Measurements from ENCODE around the gene FMOD.
"Not testable (repeated sequence)": the region's sequence is repeated elsewhere in the genome, so short reads cannot be mapped to it uniquely, and the experiment has no call there.

Gene FMOD

DNA sequence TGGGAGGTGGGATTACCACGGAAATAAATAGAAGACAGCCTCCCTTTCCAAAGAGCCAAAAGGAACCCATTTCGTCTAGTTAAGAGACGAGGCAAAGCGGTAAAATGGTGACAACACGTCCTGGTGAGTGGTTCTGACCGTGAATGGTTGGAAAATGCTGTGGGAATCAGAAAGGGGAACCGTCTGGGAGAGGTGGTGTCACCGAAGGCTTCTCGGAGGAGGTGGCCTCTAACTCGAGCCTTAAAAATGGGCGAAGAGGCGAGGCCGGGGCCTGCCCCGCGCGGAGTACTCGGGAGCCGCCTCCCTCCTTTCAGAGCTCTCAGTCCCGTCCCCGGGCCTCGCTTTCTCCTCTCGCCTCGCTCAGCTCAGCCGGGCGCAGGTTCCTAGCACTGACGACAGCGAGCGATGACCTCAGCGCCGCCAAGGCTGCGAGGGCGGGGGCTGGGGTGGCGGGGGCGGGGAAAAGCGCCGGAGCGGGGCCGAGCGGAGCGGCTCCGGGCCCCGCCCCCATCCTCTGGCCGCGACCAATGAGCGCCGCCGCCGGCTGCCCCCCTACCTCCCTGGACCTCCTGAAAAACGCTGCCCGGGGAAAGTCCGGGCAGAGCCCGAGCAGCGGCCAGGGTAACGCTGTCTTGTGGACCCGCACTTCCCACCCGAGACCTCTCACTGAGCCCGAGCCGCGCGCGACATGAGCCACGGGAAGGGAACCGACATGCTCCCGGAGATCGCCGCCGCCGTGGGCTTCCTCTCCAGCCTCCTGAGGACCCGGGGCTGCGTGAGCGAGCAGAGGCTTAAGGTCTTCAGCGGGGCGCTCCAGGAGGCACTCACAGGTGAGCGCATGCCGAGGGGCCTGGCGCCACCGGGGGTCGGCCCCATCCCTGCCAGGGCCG lies 45.8 kb downstream of the FMOD start, which contains the start of gene BTG2:
BTG2 (plus strand) TSS at position 601 of the 890 bp plus-strand sequence; CDS start at position 689, 88 bp downstream.
- peak; percentile 89 for DNase-seq

DNA sequence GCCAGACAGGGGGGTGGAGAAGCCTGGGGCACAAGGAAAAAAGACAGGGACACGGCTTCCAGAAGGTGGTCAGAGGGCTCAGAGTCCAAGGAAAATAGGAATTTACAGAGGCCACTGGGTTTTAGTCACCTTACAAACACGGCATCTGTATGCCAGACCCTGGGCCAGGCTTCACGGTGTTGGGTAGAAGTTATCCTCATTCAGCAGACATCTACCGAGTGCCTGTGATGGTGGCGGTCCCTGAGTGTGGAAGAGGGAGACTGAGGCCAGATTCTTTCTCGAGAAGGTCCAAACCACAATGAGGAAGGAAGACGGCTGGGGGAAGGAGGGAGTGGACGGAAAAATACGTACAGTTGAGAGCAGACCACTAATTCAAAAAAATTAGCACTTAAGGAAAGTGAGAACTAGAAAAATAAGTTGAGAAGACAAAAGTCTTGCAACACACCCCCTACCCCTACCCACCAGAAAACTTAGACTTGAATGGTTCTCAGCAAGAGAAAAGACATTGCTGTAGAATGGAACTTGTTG lies 46.5 kb downstream of the FMOD start:
- no peak for DNase-seq

DNA sequence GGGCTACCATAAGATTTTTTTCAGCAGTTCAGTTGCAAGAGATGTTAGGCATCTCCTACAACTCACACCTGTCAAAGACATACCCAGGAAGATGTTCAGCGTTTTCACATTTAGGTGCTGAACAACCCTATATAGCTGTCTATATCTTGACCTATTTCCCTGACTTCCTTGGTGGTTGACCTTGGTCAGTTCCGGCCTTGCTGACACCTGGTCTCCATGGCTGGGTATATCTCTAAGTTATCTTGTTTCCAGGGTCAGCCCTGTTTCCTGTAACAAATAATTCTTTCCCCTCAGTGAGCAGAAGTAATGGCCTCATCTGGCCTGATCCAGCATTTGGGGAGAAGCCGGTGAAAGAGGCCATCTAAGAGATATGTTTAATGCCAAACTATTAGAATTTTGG lies 48.0 kb downstream of the FMOD start:
- DNase-seq: no peak

DNA sequence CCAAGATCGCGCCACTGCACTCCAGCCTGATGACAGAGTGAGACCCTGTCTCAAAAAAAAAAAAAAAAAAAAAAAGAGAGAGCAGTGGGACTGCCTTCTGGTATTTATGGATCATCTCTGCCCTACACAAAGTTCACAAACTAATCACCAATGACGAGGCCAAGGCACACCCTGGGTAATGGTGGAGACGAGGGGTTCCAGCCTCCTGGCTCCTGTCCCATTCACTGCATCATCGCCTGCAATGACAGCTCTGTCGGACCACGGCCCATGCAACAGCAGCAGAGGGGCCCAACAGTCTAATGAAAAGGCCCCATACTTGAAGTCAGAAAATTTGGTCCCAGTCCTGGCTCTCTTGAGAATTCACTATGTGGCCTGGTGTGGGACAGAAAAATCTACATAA lies 48.5 kb downstream of the FMOD start:
- DNase-seq: no peak

DNA sequence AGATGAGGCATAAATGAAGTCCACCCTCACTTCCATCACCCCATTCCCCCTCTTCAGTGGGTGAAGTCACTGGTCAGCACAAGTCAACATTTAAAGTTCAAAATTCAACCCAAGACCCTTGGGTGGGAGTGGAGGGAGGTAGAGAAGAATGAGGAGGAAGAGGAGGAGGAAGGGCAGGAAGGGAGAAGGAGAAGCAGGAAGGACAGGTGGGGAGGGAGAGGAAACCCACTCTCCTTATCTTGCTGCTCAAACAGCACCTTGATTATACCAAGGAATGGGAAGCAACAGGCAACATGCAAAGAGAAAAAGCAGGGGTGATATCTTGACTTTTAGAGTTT lies 49.6 kb downstream of the FMOD start:
- DNase-seq: no peak

DNA sequence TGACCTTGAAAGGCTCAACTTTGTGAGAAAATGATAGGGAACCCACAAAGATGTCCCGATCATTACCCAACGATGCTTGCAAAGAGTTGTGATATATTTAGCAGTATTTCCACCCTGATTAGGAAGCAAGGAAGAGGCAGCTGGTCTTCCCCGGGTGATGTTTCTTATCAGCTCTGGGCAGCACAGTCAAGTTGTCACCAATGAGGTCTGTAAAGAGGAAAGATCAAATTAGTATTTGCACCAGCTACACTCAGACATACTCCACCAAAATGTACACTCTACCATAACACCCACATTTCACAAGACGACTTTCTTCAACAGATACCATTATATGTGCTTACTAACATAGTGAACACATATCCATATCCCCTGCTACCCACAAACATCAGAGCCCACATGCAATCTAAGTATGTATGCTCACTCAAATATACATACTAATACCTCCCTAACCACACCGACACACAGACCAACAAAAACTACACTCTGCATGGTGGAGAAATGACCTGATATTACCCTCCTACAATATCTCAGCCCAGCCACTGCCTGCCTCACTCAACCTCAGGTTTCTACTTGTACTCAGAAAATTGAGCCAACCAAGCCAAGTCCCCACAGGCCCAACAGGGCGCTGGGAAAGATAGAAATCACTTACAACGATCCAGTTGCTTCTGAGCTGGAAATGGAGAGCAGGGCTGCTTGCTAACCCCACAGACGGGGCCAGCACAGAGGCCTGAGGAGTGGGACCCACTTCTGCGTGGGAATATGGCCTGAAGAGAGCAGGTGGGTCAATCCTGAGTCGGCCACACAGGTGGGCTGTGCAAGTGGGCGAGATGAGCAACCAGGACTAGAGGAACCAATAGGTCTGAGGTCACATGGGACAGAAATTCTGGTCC lies 50.2 kb downstream of the FMOD start:
- DNase-seq: no peak

DNA sequence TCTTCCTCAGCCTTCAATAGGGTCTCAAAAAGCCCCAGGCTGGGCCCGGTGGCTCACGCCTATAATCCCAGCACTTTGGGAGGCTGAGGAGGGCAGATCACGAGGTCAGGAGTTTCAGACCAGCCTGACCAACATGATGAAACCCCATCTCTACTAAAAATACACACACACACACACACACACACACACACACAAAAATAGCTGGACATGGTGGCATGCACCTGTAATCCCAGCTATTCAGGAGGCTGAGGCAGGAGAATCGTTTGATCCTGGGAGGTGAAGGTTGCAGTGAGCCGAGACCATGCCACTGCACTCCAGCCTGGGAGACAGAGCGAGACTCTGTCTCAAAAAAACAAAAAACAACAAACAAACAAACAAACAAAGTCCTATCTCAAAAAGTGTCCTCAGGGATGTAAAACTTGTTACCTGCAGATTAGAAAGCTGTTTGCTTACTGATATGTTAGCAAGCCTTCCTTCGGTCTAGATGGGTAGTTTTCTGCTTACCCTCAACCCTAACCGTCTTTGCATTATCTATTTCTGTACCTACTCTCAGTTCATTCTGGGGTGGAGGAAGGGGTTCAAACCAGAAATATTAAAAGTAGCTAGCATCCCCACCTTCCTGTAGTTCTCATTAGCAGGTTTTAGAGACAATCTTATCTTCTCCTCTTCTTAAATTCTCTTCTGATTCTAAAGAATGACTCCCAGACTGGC lies 51.0 kb downstream of the FMOD start:
- not testable (repeated sequence) for DNase-seq

DNA sequence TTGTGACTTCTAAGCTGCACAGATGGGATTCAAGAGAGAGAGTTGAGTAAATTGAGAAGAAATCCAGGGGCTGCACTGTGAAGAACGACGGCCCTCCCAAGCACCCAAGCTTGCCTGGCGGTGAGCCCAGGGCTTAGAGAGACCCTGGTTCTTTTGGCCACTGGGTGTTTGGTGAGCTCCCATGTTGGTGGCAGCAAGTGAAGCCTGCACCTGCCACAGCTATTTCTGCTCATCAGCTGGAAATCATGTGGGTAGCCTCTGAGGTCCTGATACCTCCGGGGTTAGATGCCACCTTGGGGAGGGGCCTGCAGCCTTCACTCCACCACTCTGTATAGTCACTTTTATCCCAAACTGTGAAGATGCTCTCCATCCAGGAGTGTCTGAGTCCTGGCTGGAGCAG lies 51.8 kb downstream of the FMOD start:
- DNase-seq: no peak

DNA sequence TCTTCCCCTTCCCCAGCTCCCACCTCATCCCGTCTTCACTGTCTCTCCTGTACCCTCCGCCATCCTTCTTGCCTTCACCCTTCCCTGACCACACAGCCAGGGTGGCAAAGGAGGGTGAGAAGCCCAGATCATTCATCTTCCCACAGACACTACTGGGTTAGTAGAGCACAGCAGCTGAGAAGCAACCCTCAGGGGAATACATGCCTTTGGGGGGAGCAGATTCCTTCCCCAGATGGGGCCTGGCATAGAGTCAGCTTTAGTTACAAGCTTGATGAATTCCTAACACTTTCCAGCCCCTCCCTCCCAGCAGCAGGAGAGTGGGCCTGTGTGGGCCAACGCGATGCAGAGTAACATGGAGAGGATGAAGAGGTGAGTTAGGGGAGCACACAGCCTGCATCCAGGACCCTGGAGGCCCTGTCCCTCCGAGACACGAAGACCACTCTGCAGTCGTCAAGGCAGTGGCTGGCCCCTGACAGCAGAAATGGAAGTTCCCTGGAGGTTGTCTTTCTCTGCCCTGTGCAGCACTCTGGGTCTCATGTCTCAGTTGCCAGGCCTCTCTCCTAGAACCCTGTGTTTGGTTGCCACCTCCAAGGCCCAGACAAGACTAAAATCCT lies 54.4 kb downstream of the FMOD start:
- no peak for DNase-seq

DNA sequence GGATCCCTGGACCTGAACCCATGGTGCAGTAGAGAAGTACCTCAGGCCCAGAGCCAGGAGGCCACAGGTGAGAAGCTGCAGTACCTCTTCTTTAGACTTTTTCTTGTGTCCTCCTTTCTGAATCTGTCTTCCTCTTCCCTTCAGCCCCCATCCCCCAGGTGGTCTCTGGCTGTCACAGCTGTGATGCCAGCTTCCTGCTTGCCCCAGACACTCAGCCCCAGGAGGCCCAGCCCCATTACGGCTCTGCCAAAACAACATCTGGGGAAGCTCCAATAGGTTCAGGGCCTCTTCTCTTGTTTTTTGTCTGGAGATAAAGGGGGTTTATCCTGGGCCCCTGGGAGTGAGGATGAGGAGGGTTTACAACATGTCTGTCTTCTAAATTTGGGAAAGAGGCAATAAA lies 55.1 kb downstream of the FMOD start:
- no peak for DNase-seq

DNA sequence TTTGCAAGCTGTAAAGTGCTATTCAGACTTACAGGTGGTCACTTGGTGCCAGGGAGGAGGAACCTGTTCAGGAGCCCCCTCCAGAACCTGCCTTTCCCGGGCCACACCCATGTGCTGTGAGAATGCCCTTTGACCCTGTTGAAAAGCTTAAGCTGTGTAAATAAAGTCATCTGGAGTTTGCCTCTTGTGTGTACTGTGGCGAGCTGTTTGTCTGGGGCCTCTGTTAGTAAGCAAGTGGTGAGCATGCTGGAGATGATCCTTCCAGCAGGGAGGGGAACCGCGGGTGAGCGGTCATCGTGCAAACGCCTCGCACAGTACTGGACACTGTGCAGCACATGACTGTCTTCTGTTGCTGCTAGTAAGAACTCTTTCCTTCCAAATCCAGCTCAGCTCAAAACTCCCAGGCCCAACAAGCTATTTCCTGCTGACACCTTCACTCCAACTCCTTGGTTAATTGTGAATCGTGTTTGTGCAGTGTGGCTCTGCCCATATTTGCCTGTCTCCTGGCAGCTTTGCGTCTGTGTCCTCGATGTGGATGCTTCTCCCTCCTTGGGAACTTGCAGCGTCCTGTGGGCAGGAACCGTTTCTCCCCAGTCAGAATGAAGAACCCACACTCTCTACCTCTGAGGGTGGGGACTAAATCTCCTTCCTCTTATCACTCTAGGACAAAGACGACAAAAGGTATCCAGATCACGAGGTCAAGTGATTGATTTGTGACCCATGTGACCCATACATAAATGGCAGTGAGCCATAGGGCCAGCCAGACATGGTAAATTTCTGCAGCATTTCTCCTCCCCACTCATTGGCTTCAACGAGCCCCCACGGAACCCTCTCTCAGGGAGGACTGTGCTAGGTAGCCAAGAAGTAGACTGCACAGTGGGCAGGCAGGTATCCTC lies 59.5 kb downstream of the FMOD start:
- DNase-seq: no peak

All from stimulated activated CD4-positive, alpha-beta T cell treated with anti-CD3 and anti-CD28 coated beads, Interleukin-4, amount 100 ng/mL, for 1 hour (primary cell).